ENCODE data around the gene MRPL20.
"Not testable (repeated sequence)": the region's sequence is repeated elsewhere in the genome, so short reads cannot be mapped to it uniquely, and the experiment has no call there.

MRPL20 gene

GRCh38 chr1:1437033-1437903, 30.2 kb upstream of the MRPL20 start:
- no peak for DNase-seq

DNA sequence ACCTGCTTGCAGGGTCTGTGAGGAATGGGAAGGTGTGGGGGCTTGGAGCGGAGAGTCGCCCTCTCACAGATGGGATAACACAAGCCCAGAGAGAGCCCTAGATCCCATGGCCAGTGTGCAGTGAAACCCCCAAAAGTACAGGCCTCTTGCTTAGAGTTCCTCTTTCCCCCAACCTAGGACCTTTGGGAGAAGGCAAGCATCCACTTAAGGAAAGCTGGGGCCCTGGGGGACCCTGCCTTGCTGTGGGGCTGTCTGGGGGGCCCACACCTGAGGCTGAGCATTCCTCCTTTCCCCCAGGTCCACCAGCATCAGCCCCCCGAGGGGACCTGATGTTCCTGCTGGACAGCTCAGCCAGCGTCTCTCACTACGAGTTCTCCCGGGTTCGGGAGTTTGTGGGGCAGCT, 29.5 kb upstream of the MRPL20 start:
- DNase-seq, result no peak

DNA sequence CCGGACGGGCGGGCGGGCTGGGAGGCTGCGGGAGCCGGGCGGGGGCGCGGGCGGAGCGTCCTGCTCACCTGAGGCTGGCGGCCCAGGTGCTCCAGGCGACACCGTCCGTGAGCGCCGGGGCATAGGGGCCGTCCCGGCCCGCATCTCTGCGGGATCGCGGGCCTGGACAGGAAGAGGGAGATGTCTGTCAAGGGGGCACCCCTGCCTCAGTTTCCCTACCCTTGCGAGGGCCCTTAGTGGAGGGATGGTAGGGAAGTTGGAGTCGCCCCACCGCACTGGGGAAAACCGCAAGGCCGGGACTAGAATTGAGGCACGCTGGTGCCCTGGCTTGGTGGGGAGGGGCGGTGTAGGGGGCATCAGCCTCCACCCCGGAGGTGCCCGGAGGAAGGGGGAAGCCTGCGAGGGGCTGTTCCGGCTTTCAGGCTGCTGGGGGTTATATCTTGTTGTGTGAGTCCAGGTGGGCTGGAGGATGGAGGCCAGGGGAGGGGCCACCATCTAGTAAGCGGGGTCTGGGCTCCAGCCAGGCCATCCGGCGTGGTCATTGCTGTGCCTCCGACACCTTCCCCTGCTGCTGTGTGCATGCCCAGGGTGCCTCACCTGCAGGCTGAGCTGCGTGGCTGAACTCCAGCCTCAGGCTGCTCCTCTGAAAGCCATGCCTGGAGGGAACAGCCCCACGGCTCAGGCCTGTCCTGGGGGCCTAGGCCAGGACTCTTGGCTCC, 29.0 kb upstream of the MRPL20 start:
- DNase-seq, result no peak

- peak; percentile 67 to 72 for DNase-seq
Observed at GRCh38 chr1:1435106-1435903, 28.2 kb upstream of the MRPL20 start, which contains the start of gene VWA1. Gene VWA1 (plus strand): TSS chr1:1435690. CDS start chr1:1435749, 59 bp downstream.

GRCh38 chr1:1434824-1435105, 27.7 kb upstream of the MRPL20 start:
- no peak for DNase-seq

- DNase-seq, result peak; percentile 25 to 32
Observed at GRCh38 chr1:1434131-1434823, 27.2 kb upstream of the MRPL20 start.

DNA sequence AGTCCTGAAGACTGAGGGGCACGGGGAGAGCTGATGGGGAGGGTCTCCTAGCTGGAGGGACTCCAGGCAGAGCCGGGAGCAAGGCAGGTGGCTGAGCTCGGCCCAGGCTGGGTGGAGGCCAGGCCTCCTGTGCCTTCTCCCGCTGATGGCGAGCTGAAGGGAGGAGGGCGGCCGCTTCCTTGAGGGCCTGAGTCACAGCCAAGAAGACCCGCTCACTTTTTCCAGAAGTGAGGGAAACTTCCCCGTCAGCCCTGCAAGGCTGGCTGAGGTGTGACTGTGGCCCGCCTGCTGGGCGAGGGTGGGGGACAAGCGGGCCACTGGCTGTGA, 26.7 kb upstream of the MRPL20 start:
- DNase-seq, result peak; percentile 69 to 76

DNA sequence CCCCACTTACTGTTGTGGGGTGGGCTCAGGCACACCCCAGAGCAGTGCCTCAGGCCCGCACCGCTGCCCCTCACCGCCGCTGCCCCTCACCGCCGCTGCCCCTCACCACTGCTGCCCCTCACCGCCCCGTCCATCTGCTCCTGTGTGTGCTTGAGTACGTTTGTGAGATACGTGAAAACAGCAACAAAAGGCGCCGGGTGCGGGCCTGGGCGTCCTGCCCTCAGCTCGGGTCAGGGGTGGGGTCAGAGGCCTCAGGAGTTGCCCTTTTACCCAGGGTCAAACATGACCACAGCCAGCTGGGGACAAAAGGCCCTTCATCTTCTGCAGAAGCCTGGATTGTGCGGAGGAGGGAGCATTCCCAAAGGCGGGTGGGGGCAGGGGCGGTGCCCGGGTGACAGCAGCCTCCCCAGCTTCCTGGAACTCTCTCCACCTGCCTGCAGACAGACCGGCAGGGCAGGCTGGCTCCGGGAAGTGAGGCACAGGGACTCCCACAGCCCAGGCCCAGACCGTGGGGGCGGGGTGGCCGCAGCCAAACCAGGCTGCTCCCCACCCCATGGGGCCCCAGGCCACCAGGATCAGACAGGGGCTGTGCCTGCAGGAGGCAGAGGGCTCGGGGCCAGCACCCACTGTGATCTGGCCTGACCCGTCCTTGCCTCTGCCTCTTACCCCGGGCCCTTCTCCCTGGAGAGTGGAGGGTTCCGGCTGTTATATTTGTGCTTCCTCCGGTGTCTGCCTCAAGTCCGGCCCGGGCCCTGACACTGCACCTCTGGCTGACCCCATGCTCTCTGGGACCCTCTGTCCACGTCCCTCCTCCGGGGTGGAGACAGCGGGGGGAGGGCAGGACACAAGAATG, 26.1 kb upstream of the MRPL20 start:
- DNase-seq, result peak in 1 of 2 experiments; percentile 31

DNA sequence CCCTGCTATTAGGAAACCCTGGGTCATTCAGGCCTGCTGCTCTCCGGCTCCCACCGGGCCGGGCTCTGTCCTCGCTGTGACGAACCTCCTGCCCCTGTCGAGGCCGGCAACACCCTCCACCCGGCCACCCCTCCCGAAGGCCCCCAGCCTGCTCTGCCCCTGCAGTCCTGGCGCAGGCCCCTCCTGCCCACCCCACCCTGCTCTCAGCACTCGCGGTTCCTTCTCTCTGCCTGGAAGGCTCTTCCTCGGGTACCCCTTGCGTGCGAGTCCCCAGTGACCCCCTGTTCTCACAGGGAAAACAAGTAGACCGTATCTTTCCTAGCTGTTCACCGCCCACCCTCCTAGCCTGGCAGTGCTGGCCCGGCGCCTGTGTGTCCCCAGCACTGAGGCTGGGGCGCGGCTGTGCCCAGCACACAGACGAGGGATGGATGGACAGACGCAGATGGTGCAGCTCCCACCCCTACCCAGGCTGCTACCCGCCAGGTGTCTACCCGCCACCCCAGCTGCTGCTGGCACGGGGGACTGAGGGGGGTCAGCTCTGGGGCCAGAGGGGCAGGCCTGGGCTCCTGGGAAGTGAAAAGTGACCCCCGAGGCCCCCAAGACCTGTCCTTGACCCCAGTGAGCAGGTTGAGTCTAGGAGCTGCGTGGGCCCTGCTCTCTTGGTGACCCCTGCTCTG, 25.3 kb upstream of the MRPL20 start:
- no peak for DNase-seq

- DNase-seq, result no peak
Observed at GRCh38 chr1:1431845-1432273, 24.8 kb upstream of the MRPL20 start.

DNA sequence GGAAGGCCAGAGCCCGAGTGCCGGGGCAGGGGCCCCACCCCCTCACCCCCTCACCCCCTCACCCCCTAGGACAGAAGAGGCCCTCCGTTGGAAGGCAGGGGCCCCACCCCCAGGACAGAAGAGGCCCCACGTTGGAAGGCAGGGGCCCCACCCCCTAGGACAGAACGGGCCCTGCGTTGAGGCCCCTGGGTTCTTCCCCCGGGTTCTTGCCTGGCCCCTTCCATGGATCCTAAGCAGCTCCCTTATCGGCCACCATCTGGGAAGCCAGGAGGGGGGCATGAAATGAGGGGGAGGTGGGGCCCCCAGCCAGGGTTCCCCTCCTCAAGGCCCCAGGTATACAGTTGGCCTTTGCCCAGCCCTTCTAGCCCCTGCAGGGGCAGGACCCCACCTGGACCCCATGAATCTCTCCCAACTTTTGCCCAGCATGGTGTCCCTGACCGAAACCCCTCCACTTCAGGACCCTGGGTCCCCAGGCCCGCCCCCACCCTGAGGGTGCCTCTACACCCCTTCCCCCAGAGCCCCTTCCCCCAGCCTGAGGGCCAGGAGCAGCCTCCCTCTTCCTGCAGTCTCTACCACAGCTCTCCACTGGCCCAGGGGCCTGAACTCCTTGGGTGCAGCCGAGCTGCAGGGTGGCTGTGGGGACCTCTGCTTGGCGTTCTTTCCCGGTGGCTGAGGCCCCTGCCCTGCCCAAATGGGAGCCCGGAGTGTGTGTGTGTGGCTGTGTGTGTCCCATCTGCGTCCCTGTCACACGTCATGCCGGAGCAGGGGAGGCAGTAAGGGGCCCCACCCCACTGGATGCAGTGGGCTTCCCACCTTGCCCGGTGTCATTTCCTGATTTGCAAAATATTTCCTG, 24.1 kb upstream of the MRPL20 start:
- DNase-seq, result no peak

DNA sequence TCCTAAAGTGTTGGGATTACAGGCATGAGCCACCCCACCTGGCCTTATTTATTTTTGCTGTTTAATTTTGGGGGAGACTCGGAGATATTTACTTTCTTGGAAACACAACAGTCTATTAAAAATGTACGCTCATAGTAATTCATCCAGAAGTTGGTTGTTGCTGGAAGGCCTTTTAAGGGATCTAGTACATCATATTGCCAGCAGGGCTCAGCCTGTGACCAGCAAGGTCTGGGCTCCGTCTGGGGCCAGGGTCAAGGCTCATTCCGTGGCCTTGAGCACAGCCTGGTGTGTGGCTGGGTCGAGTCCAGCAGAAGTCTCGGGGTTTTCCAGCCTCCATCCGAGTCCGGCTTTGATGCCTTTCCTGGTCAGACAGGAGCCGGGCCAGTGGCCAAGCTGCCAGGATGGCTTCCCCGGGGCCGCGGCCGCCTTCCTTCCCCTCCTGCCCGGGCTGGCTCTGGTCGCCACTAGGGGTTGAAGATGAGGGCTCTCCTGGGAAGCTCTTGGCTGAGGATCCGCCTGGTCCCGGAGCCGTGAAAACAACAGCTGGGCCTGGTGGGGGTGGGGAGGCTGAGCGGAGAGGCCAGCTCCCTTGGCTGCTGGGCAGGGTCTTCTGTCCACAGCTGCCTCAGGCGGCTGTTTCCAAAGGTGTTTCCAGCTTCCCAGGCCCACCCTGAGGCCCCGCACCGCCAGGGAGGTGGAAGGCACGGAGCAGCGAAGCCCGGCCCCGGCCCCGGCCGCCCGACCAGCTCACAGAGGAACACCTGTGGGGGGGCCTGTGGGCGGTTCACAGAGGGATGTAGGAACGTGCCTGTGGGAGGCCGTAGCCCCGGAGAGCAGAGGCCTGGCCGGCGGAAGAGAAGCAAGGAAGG, 23.3 kb upstream of the MRPL20 start:
- DNase-seq, result no peak

GRCh38 chr1:1429671-1430073, 22.6 kb upstream of the MRPL20 start:
- DNase-seq, result no peak

DNA sequence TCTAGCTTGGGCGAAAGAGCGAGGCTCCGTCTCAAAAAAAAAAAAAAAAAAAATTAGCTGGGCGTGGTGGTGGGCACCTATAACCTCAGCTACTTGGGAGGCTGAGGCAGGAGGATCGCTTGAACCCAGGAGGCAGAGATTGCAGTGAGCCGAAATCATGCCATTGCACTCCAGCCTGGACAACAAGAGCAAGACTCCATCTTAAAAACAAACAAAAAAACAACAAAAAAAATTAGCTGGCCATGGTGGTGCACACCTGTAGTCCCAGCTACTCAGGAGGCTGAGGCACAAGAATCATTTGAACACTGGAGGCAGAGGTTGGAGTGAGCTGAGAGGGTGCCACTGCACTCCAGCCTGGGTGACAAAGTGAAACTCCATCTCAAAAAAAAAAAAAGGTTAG, 21.9 kb upstream of the MRPL20 start:
- DNase-seq, result not testable (repeated sequence)

- DNase-seq, result no peak
Observed at GRCh38 chr1:1428174-1428573, 21.1 kb upstream of the MRPL20 start.

DNA sequence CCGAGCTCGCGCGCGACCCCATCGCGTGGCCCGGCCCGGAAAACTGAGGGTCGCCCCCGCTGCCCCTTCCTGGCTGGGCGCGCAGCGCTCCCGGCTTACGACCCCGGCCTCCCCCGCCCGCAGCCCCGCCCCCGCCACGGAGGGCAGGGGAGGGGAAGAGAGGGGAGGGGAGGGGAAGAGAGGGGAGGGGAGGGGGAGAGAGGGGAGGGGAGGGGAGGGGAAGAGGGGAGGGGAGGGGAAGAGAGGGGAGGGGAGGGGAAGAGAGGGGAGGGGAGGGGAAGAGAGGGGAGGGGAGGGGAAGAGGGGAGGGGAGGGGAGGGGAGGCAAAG, 20.7 kb upstream of the MRPL20 start:
- DNase-seq, result no peak

DNA sequence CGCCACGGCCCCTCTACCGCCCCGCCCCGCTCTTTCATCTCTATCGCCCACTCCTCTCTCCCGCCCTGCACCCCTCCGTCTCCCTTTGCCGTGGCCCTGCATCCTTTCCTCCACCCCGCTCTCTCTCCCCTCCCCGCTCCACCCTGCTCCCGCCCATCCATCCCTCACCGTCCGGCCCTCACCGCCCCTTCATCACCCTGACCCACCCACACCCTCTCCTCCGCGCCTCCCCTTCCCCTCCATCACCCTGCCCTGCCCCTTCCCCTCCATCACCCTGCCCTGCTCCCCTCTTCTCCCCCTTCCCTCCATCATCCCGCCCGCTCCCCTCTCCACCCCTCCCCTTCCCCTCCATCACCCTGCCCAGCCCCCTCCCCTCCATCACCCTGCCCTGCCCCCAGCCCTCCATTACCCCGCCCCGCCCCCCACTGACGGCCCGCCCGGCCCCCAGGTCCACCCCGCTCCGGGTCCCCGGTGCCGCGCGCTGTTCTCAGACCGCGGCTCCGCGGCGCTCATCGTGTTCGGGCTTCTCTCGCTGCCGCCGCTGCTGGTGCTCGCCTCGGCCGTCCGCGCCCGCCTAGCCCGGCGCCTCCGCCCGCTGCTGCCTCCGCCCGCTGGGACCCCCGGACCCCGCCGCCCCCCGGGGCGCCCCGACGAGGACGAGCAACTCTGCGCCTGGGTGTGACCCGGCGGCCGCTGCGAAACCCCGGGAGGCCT, 20.2 kb upstream of the MRPL20 start:
- DNase-seq, result no peak

GRCh38 chr1:1426496-1427105, 19.5 kb upstream of the MRPL20 start:
- no peak for DNase-seq

Measured in activated CD4-positive, alpha-beta T cell treated with anti-CD3 and anti-CD28 coated beads, Interleukin-2, amount 50 U/mL, for 48 hours (primary cell).